CD14-positive monocyte (primary cell): Measurements from ENCODE around the gene TMEM179. TPM values are rescaled to one million over a fixed set of nuclear protein-coding genes. Genes with fewer than 3 reads are reported as not detected.

Source experiments
- DNase-seq, 3 donors: peaks; one replicate each; pipeline ENCODE4 v3.0.0-alpha.2; 2011 to 2022
- H2AFZ ChIP-seq: 2 replicates; pipeline ENCODE4 v1.6.0; 2012; ENCODE audit warnings: mild to moderate bottlenecking, low read depth, low read length, inconsistent platforms; ENCODE audit not compliant: insufficient read depth, poor library complexity, severe bottlenecking
- H3K27ac ChIP-seq, 2 donors: 1 replicate in 1 of 2; 2 replicates in 1 of 2; pipeline ENCODE4 v1.5.1; 2012 to 2013; ENCODE audit warnings: low read length in 2 of 2, control low read depth in 1 of 2, inconsistent platforms in 1 of 2, low read depth in 1 of 2, mild to moderate bottlenecking in 1 of 2
- H3K27me3 ChIP-seq, 2 donors: one replicate each; pipeline versions ENCODE4 v1.6.0 to v1.6.1; 2011 to 2013; ENCODE audit warnings: low read length in 2 of 2; ENCODE audit not compliant: control insufficient read depth in 2 of 2, insufficient read depth in 2 of 2
- H3K36me3 ChIP-seq, 2 donors: replicated peaks in 1 of 2; 1 replicate in 1 of 2; 2 replicates in 1 of 2; pipeline versions ENCODE4 v1.5.1 to v1.6.1; 2012 to 2013; ENCODE audit warnings: low read length in 2 of 2, control low read depth in 1 of 2, inconsistent platforms in 1 of 2, mild to moderate bottlenecking in 1 of 2; ENCODE audit not compliant: insufficient read depth in 2 of 2, control insufficient read depth in 1 of 2
- H3K4me1 ChIP-seq, 2 donors: 1 replicate in 1 of 2; 2 replicates in 1 of 2; pipeline versions ENCODE4 v1.5.1 to v1.6.1; 2012 to 2013; ENCODE audit warnings: low read length in 2 of 2, control low read depth in 1 of 2, inconsistent platforms in 1 of 2, mild to moderate bottlenecking in 1 of 2, moderate library complexity in 1 of 2; ENCODE audit not compliant: insufficient read depth in 2 of 2, control insufficient read depth in 1 of 2
- H3K4me2 ChIP-seq: replicated peaks from 2 replicates; pipeline ENCODE3; 2012; ENCODE audit warnings: low read length, moderate library complexity, mild to moderate bottlenecking; ENCODE audit not compliant: poor library complexity, severe bottlenecking; ENCODE audit errors: extremely low read depth
- H3K4me3 ChIP-seq, 3 experiments: fragments of 200-600 bp in 1 of 3; sonication (generic) in 1 of 3; replicated peaks in 1 of 3; 1 replicate in 2 of 3; 2 replicates in 1 of 3; pipeline ENCODE4 v1.5.1; 2011 to 2013; ENCODE audit warnings: low read length in 3 of 3, mild to moderate bottlenecking in 3 of 3, control low read depth in 2 of 3, low read depth in 2 of 3, inconsistent platforms in 1 of 3, moderate library complexity in 1 of 3
- H3K79me2 ChIP-seq: 2 replicates; pipeline ENCODE4 v1.6.0; 2012; ENCODE audit warnings: mild to moderate bottlenecking, control low read depth, inconsistent platforms, low read length, moderate library complexity; ENCODE audit not compliant: insufficient read depth
- H3K9ac ChIP-seq: 2 replicates; pipeline ENCODE4 v1.6.0; 2017; ENCODE audit warnings: low read length, mild to moderate bottlenecking; ENCODE audit not compliant: insufficient read depth, poor library complexity, severe bottlenecking
- H3K9me3 ChIP-seq, 2 donors: replicated peaks in 1 of 2; 1 replicate in 1 of 2; 2 replicates in 1 of 2; pipeline versions ENCODE4 v1.5.1 to v1.6.1; 2012 to 2013; ENCODE audit warnings: low read length in 2 of 2, control low read depth in 1 of 2; ENCODE audit not compliant: control insufficient read depth in 1 of 2, insufficient read depth in 1 of 2
- H4K20me1 ChIP-seq: 2 replicates; pipeline ENCODE4 v1.6.0; 2012; ENCODE audit warnings: mild to moderate bottlenecking, low read length, control low read depth, moderate library complexity; ENCODE audit not compliant: insufficient read depth
- H3K27ac Mint-ChIP-seq, 7 donors: one replicate each; pipeline ENCODE4 v1.8.0; 2020; ENCODE audit warnings: mild to moderate bottlenecking in 7 of 7, mixed read lengths in 7 of 7, moderate library complexity in 6 of 7, inconsistent platforms in 2 of 7
- H3K27me3 Mint-ChIP-seq, 3 donors: one replicate each; pipeline ENCODE4 v1.8.0; 2021 to 2022; ENCODE audit warnings: low read depth in 3 of 3, mild to moderate bottlenecking in 3 of 3, mixed read lengths in 3 of 3, moderate library complexity in 3 of 3, inconsistent platforms in 1 of 3
- H3K36me3 Mint-ChIP-seq, 2 donors: one replicate each; pipeline ENCODE4 v1.8.0; 2020; ENCODE audit warnings: mixed read lengths in 2 of 2, inconsistent platforms in 1 of 2, mild to moderate bottlenecking in 1 of 2
- H3K4me1 Mint-ChIP-seq: one replicate; pipeline ENCODE4 v1.8.0; 2020; ENCODE audit warnings: mild to moderate bottlenecking, mixed read lengths
- H3K4me3 Mint-ChIP-seq, 2 donors: one replicate each; pipeline ENCODE4 v1.8.0; 2020; ENCODE audit warnings: mild to moderate bottlenecking in 2 of 2, mixed read lengths in 2 of 2, moderate library complexity in 1 of 2
- H3K9me3 Mint-ChIP-seq, 7 donors: one replicate each; pipeline ENCODE4 v1.8.0; 2020 to 2022; ENCODE audit warnings: mixed read lengths in 7 of 7, mild to moderate bottlenecking in 6 of 7, moderate library complexity in 6 of 7, inconsistent platforms in 2 of 7
- WGBS: methylation state at CpG from one replicate; pipeline ENCODE4 v1.1.5; 2013; ENCODE audit warnings: missing lambda C conversion rate; ENCODE audit not compliant: insufficient coverage; 5-methylcytosine and 5-hydroxymethylcytosine counted together
- intact Hi-C, 2 donors: fragments of 100-400 bp; cut with micrococcal nuclease; formaldehyde crosslinking; loops; one replicate each; pipeline versions ENCODE4 v1.15.0 to v1.15.1; 2023
- polyA plus RNA-seq, 3 donors: library from polyadenylated mRNA; depleted of rRNA in 1 of 3; unstranded in 2 of 3; stranded (reverse) in 1 of 3; fragments of 300-500 nt in 2 of 3; fragments of >200 nt in 1 of 3; fragmentation: Illumina TruSeq in 2 of 3; gene quantifications; 1 replicate in 2 of 3; 2 replicates in 1 of 3; pipeline ENCODE4 v1.2.3, GENCODE V29; 2012 to 2021
- TF ChIP-seq, protein P1 (sequence below): fragments of 200-600 bp; IDR thresholded peaks from one replicate; pipeline ENCODE4 v1.8.0; 2022; ENCODE audit warnings: antibody characterized with exemption, mild to moderate bottlenecking

Gene TMEM179
- polyA plus RNA-seq, 3 donors, result not detected

DNA sequence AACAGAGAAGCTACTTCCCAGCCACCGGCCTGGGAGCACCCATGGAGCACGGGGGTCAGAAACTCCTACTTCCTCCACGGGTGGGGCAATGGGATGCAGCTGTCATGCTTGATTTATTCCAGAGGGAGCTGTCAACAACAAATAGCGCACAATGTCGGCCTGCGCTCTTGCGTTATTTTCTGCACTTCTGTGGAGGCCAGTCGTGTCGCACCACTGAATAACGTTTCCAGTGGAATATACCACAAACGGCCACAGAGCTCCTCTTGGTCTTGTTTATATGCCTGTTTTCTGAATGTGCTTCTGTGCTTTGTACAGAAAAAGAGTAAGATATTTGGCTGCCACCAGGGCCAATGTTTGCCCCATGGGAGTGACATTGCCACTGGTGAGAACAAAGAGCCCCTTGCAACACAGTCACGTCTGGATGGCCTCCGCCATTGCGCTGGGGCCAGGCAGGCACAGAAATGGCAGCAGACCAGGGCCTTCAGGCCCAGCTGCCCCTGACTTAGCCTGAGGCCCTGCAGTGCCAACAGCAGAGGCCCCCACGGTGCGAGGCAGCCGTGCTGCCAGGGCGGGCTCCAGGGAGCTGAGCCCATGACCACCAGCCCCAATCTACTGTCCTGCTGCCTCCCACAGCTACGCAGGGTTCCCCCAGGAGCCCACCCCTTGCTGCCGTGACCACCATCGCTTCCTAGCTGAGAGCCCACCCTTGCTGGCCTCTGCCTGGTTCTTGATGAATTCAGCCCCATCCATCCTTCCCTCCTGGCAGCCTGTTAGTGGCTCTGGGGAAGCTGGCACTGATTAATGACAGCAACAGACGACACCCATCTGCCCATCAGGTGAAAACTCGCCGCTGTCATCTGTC, 28.9 kb upstream of the TMEM179 start:
- intact Hi-C loops, result no loop called here
- H3K27ac ChIP-seq, result no peak overlapping the region

DNA sequence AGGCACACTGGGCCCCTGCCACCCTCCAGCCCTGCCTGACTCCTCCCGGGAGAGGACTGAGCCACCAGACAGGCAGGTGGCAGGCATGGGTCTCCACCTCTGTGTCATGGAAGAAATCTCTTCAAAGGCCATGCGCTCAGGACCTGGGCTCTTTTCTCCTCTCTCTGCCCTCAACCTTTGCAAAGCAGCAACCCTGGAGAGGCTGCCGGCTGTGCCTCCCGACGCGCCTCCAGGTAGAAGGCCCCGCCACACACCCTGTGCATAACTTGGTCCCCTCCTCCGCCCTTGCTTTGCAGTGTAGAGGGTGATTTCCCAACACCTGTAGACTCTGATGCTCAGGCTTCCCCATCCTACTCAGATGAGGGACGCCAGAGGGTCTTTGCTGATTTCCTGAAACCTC, 28.2 kb upstream of the TMEM179 start:
- no peaks in the 10 kb centered on the region for H4K20me1 ChIP-seq
- H3K9ac ChIP-seq, result no peak overlapping the region
- intact Hi-C loops, result no loop called here
- peaks cover 2 to 16% (median 14%) of the 10 kb centered on the region in 7 donors for H3K9me3 Mint-ChIP-seq
- no peak for DNase-seq
- H3K27me3 ChIP-seq, result no peaks in the 10 kb centered on the region
- 85% methylated on average over 6 of the region's 9 CpGs for WGBS
- H3K79me2 ChIP-seq, result no peaks in the 10 kb centered on the region
- peaks cover 9% of the 10 kb centered on the region in 2 donors for H3K9me3 ChIP-seq
- TF ChIP-seq, protein P1, sequence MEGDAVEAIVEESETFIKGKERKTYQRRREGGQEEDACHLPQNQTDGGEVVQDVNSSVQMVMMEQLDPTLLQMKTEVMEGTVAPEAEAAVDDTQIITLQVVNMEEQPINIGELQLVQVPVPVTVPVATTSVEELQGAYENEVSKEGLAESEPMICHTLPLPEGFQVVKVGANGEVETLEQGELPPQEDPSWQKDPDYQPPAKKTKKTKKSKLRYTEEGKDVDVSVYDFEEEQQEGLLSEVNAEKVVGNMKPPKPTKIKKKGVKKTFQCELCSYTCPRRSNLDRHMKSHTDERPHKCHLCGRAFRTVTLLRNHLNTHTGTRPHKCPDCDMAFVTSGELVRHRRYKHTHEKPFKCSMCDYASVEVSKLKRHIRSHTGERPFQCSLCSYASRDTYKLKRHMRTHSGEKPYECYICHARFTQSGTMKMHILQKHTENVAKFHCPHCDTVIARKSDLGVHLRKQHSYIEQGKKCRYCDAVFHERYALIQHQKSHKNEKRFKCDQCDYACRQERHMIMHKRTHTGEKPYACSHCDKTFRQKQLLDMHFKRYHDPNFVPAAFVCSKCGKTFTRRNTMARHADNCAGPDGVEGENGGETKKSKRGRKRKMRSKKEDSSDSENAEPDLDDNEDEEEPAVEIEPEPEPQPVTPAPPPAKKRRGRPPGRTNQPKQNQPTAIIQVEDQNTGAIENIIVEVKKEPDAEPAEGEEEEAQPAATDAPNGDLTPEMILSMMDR, result no peak
- no peaks in the 10 kb centered on the region for H3K36me3 Mint-ChIP-seq
- no peak overlapping the region for H3K4me2 ChIP-seq
- no peak overlapping the region for H3K4me3 Mint-ChIP-seq
- H3K4me1 ChIP-seq, result no peaks in the 10 kb centered on the region
- peaks cover 4 to 21% (median 12%) of the 10 kb centered on the region in 3 donors for H3K27me3 Mint-ChIP-seq
- H3K27ac Mint-ChIP-seq, result no peak overlapping the region
- no peaks in the 10 kb centered on the region for H3K36me3 ChIP-seq
- no peak overlapping the region for H3K4me3 ChIP-seq
- no peak overlapping the region for H3K27ac ChIP-seq
- H3K4me1 Mint-ChIP-seq, result no peaks in the 10 kb centered on the region
- H2AFZ ChIP-seq, result no peak overlapping the region

More for the DNA sequence above, 28.9 kb upstream of the TMEM179 start:
- WGBS, result 78% methylated on average over 23 of the region's 24 CpGs
- Mint-ChIP-seq H3K9me3 (peaks cover 0 to 13% (median 12%) of the 10 kb centered on the region in 7 donors), H3K4me3 (no peak overlapping the region), H3K4me1 (no peaks in the 10 kb centered on the region), H3K27ac (no peak overlapping the region), H3K27me3 (peaks cover 4 to 16% (median 14%) of the 10 kb centered on the region in 3 donors), H3K36me3 (no peaks in the 10 kb centered on the region)
- Histone ChIP-seq H2AFZ (no peak overlapping the region), H3K4me1 (no peaks in the 10 kb centered on the region), H4K20me1 (no peaks in the 10 kb centered on the region), H3K27me3 (no peaks in the 10 kb centered on the region), H3K4me3 (no peak overlapping the region), H3K4me2 (no peak overlapping the region), H3K36me3 (no peaks in the 10 kb centered on the region), H3K9me3 (peaks cover 9% of the 10 kb centered on the region in 2 donors), H3K9ac (no peak overlapping the region), H3K79me2 (no peaks in the 10 kb centered on the region)
- TF ChIP-seq, protein P1, result no peak
- no peak for DNase-seq
